Caki2 (cell line): ENCODE measurements around the gene PLD1. TPM values are rescaled to one million over a fixed set of nuclear protein-coding genes. Genes with fewer than 3 reads are reported as not detected.

ENCODE experiments used
- DNase-seq: peaks from one replicate; pipeline ENCODE4 v3.0.0-alpha.2; 2015; ENCODE audit warnings: low read depth
- in situ Hi-C: cut with HindIII; loops from 2 replicates; pipeline ENCODE4 v1.10.0; 2016; ENCODE audit warnings: low sequenced_read_pairs, low pct_unique_long_range_greater_than_20kb, mixed read lengths
- total RNA-seq: library from RNA; depleted of rRNA; stranded (reverse); fragments of >200 nt; shearing (Covaris generic); gene quantifications from 2 replicates; pipeline ENCODE4 v1.2.3, GENCODE V29; 2014; ENCODE audit warnings: low replicate concordance

PLD1 gene
- total RNA-seq, 1 experiment from 2014 or later, result 6.4 TPM

DNA sequence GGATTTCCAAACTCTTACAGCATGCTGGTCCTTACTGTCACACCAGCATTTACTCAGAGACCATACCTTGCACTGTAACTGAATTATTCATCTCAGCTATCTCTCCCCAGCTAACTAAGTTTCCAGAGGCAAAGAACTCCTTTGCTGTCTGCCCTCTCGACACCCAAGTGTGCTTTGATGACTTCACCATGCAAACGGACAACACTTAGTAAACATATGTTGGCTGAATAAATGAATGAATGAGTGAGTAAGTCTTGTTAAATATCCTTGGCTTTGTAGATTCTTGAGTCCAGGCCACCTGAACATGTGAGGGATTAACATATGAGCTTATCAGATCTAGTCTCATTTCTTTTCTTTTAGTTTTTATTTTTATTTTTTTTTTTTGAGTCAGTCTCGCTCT lies 138.2 kb downstream of the PLD1 start:
- DNase-seq, result peak; percentile 26
- in situ Hi-C loops, result no loop called here

DNA sequence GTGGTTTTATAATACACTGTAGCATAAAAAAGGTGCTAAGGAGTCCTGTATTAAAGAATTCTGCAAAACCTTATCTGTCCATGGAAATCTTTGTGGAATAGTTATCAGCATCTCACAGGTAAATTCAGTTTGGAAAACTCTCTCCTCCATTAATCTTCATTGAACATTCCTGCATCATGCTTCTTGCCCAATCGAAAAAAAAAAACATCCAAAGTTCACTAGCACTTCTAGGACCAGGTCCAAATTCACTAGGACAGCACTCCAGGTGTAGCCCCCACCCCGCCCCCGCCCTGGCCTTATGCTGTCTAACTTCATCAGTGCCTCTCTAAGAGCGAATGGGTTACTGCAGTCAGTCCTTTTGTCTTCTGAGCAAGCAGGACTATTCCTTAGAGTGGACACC lies 138.6 kb downstream of the PLD1 start:
- DNase-seq, result no peak
- in situ Hi-C loops, result no loop called here

DNA sequence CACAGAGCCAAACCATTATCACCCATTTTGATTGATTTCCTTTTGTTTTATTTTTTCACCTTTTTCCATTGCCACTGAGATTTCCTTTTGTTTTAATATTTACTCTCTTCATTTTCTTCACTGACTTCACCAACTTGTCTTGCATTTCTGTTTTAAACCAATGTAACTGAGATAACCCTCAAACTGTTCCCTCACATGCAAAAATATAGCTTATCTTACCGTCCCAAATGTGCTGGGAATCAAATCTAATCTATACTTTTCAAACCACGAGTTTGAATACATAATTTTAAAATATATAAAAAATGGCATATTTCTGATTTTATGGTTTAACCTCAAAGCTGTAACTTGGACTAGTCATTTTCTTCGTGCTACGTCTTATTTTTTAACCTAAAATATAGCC lies 143.8 kb downstream of the PLD1 start:
- in situ Hi-C loops, result no loop called here
- no peak for DNase-seq

DNA sequence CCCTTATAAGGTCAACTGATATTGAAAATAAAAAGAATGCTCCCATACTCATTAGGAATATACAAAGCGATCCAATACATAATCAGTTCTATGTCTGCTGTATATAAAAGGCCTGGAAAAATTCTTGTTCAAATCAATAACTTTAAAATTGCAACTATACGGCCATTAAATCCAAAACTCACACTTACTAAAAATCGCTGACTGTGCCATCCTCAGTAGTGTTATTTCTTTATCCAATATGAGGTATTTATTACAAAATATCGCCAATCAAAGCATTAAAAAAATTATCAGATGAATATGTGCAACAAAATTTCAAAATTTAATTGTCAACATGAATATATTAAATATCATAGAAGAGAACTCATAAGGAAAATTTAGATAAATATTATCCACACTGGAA lies 146.5 kb downstream of the PLD1 start:
- in situ Hi-C loops, result no loop called here
- no peak for DNase-seq

DNA sequence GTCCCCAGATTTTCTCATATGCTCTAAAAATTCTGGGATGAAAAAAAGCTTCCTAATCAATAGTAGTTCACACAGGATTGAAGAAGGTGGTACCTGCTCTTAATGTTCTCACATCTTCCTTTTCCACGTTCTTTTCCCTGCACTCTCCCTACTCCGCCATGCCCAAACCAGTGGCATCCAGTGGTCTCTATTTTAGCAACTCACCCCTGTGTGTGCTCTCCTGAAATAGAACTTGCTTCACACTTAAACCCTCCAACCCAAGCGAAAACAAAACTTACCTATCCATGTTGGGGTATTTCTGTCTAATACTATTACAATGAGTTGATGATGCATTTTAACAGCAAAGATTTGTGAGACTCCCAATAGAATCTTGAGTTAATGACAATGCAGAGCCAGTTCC lies 148.8 kb downstream of the PLD1 start:
- in situ Hi-C loops, result no loop called here
- DNase-seq, result no peak

DNA sequence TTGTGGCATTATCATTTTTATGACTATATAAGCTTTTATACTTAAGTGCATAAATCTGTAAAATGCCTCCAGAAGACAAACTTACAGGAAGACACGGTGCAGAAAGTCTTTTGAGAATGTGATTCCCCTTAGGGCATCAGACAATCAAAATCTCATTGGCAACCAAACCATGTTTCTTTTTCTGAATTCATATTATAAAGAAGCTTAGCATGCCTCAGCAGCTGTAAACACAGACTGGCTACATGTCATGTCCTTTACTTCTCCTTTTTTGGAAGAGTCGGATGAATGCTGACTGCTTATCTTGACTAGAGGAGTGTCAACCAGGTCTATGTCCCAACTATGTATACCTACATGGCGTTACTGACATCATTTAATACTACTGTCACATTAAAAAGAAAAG lies 150.1 kb downstream of the PLD1 start:
- in situ Hi-C loops, result no loop called here
- no peak for DNase-seq

DNA sequence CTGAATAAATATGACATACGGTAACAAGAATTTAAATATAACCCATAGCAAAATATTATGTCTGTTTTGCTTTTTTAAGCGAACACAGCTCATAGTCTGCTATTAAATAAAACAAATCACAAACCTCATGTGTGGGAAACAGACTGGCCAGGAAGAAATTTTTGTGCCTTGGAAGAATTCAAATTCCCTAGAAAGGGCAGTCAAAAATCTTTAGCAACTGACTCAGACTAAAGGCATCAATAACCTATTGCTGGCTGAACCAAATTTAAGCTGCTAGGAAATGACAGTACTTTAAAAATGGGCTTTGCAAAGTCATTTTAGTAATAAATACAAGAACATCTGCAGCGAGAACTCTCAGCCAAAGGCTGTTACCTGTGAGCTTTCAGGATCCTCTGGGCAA lies 151.4 kb downstream of the PLD1 start:
- no peak for DNase-seq
- in situ Hi-C loops, result no loop called here

DNA sequence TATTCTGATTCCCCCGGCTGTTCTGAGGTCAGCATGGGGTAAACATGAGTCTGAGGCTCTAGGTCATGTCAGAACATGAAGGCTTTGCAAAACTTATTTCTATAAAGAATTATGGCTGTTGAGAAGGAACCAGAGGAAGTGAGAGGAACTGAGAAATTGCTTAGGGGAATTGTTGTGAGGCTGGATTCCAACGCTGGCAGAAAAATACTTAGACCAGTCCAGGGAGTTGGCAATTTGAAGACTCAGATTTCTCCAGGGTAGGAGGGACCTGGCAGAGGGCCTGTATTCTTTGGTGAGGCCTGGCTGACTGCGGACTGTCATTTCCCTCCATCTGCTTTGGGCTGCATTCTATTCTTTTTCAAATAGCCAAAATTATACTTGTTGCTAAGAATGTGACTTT lies 155.5 kb downstream of the PLD1 start:
- no peak for DNase-seq
- in situ Hi-C loops, result no loop called here

DNA sequence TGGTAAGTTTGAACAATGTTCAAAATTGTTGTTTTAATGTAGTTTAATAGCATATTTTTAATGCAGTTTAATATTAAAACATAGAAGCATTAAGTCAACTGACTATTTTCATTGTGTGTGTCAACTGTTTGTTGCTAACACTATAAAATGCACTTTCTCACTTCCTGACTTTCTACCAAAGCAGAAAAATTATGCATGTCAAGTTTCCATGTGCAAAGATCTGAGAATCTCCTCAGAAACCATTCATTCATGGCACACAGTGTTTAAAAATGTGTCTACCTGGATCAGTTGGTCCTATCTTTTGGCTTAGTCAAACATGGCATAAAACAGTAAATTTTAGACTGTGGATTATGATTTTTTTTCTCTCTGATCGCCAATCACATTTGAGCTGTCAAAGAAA lies 156.0 kb downstream of the PLD1 start:
- no peak for DNase-seq
- in situ Hi-C loops, result no loop called here

DNA sequence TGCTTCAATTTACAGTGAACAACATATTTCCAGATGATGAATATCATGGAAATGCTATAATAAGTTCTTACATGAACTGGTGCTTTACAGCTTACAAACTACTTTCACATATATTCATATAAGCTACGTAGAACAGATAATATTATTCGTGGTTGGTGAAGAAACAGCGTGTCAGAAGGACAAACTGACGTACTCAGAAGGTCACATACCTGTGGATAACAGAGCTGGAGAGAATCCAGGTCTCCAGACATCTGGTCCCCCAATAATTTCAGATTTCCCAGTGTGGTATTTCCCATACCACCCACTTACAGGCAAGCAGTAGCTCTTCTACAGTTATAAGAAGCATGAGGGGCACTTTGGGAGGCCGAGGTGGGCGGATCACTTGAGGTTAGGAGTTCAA lies 156.6 kb downstream of the PLD1 start:
- DNase-seq, result no peak
- in situ Hi-C loops, result no loop called here

DNA sequence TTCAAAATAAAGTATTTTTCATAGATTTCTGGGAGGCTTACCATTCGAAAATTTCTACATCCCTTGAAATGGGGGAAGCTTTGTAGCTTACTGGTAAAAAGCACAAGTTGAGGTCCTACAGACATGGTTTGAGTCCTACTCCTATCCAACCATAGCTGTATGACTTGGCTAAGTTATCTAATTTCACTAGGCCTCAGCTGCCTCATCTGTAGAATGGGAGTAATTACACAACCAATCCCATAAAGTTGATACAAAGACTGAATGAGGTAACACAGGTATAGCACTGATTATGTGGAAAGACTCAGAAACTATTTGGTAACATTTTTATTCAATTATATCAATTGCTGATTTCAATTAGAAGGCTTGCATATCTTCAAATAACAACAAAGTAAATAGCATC lies 157.4 kb downstream of the PLD1 start:
- in situ Hi-C loops, result no loop called here
- no peak for DNase-seq

DNA sequence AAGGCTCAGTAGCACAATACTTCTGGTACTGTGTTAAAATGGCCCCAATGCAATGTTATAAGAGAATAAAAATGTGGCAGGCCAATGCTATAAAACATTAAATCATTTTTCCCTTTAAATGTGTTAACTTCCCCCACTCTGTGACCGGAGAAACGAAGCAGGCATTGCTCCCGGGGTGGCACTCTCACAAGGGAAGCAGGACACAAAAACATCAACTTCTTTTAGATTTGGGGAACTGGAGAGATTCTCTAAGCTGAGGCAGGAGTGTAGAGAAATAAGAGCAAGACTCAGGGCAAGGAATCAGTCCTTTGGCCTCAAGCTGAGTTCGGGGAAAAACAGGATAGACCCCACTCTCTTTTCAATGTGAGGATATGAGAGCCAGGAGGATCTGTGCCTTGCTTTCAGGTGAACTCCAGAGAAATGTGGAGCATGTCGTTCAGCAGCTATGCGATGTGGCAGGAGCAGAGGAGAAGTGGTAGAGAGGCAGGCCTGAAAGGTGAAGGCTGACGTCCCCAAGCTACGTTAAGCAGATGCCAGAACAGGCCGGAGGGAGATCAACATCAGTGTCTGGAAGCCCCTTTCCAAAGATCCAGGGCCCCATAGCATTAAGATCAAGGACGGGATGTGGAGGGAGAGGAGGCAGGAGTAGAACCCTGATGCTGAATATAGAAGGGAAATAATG lies 160.2 kb downstream of the PLD1 start:
- no peak for DNase-seq
- in situ Hi-C loops, result no loop called here

DNA sequence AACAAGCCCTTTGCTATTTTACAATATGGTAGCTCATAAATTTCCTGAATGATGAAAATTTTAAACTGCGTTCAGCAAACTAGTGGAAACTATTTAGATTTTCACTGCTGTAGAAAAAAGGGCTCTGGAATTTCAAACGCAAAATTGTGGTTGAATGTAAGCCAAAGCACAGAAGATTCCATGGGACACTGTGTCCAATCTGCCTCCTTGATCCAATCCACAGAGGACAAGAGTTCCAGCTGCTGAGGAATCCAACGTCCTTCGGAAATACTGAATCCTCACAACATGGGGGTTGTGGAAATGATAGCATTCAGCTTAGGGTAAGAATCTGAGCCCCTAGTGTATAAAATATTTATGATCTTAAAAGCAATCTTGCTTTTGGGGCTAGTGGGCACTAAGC lies 161.0 kb downstream of the PLD1 start:
- in situ Hi-C loops, result no loop called here
- no peak for DNase-seq

DNA sequence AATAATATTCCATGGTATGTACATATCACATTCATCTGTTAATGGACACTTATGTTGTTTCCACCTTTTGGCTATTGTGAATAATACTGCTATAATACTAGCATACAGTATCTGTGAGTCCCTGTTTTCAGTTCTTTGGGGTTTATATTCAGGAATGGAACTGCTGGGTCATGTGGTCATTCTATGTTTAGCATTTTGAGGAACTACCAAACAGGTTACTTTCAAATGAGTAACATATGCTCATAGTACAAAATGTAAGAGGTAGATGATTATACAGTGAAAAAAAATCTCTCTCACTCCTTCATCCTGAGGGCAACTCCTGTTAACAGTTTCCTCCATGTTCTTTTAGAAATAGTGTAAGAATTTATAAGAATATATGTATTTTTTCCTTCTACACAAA lies 162.2 kb downstream of the PLD1 start:
- no peak for DNase-seq
- in situ Hi-C loops, result no loop called here

DNA sequence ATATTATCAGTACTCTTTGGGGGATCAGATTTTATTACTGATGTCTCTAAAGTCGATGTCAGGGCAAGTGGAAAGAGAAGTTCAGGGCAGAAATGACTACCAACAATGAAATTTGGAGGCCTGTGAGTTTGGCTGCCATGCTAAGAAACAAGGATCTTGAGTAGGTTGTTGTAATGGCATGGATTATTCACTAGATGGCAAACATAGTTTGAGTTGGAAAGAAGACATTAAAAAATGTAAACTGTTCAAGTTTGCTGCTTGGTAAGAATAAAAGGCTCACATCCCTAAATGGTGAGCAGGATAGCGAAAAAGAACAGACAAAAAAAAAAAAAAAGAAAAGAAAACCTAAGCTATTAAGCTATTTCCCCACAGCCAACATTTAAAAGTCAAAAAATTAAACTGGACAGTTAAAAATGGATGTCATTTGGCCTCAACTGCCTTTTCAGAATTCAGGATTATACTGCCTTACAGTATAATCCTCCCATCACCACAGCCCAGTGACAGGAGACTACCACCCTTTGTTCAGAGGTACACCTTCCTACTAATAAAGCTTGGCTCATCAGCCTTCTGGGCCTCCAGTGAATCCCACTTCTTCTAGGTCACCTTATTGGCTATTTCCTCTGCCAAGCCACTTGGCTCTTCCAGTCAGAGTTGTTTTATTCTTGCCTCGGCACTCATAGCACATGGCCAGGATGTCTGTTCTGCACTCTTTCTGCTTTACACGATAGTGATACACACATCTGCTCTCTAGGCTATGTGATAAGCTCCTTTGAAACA lies 163.7 kb downstream of the PLD1 start:
- in situ Hi-C loops, result no loop called here
- peak; percentile 59 for DNase-seq

DNA sequence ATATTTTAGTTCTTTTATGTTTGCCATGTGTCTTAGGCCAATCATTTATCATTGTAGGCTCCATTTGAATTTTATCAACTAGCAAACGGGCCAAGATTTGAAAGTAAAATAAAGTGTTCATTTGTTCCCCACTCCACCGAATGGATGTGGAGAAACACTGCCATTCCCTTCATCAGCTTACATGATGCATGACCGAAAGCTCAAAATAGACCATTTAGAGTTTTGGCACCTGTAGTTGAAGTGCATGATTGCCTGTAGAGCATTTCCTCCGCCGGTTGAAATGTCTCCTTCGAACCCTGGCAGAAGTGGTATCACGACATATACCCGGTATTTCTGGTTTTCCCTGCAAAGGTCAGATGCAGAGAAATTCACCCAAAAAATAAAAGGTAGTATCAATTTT lies 165.6 kb downstream of the PLD1 start:
- in situ Hi-C loops, result no loop called here
- DNase-seq, result no peak

DNA sequence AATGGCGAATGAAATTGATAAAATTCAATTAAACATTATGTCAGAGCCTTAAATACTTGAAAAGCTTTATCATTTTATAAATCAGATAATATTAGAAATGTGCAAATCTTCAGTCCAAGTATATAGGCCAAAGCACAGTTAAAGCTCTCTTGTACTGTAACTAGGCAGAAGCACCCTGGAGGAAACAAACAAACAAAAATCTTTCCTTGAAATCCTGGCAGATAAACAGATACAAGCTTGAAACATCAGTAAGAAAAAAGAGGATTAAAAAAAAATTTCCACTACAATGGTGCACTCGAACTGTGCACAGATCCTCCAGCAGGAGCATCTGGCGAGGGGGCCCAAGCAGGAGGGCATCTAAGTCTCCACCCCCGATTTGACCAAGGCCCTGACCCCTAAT lies 166.6 kb downstream of the PLD1 start:
- DNase-seq, result no peak
- in situ Hi-C loops, result no loop called here

DNA sequence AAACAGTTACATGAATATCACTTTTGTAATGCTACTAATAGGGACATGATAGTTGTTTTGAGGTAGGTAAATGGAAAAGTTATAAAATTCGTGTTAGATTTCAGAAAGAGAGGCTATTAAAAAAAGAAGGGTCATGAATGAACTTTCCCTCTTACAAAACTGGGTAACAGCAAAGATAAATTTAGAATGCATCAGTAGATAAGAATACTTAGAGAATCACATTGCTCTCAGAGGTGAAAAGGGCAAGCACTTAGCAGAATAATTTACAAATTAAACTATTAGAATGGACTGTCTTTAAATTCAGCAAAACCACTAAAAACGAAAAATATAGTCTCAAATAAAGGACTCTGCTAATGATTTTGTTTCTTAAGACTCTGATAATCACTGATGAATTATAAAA lies 167.2 kb downstream of the PLD1 start:
- in situ Hi-C loops, result no loop called here
- DNase-seq, result no peak

DNA sequence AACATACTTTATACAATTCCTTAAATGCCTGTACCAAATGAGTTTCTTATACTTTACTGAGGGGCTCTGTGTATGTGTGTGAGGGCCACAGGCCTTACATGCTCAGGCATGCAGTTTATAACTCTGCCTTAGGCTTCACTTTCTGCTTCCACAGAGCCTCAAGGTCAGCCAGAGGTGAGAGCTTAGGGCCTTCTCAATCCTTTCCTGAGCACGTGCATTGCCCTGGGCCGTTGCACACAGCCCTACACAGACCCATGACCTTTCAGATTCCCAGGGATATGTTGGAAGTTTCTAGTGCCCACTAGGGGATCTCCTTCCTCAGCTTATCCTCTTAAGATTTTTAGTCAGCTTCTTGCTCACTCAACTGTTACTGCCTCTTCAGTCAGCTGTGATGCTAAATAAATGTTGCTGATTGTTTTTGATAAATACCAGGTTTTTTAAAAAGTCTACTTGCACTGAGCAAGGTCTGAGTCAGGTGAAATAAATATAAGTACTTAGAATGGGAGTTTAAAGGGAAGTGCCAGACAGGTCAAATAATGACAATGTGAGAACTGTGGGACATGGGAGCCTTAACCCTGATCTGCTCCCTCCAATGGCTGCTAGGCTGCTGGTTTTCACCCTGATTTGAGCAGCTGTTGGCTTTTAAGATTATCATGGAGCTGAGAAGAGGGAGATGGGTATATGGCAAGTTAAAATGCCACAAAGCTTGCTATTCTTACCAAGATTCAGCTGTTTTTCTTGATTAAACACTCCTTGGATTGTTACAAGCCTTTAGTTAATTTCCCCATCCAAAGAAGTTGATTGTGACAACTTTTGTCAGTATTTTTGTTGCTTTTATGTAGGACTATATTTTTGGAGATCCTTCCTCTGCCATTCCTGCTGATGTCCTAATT lies 169.5 kb downstream of the PLD1 start:
- in situ Hi-C loops, result no loop called here
- peak; percentile 91 for DNase-seq
